ENCODE results near the gene CDH16.

GRCh38 chr16:66917741-66918140 lies 944 bp downstream of the CDH16 start:
- TF ChIP-seq EZH2 (IDR thresholded peaks at IDR 0.05; ENCODE audit: insufficient read depth, low read length) (no peak), CTCF (IDR thresholded peaks at IDR 0.05; ENCODE audit: insufficient read depth, low read depth, low read length) (no peak)
